SU-DHL-6 (cell line): ENCODE results near the gene PIK3CD.

Source experiments
- H2AFZ ChIP-seq: fragments of 200-600 bp; sonication (generic); 2 replicates; pipeline ENCODE4 v1.6.1; 2014; ENCODE audit warnings: low read depth, mild to moderate bottlenecking, moderate library complexity, mixed read lengths, antibody characterized with exemption, low read length; ENCODE audit not compliant: severe bottlenecking
- H3F3A ChIP-seq: fragments of 200-600 bp; shearing (Covaris generic); 2 replicates; pipeline ENCODE4 v1.6.0; 2016; ENCODE audit warnings: antibody characterized with exemption, mild to moderate bottlenecking; ENCODE audit not compliant: insufficient read depth
- H3K27ac ChIP-seq: fragments of 200-600 bp; sonication (generic); 2 replicates; pipeline ENCODE4 v1.5.1; 2016; ENCODE audit warnings: low read depth, mild to moderate bottlenecking, low read length, moderate library complexity, mixed read lengths
- H3K27me3 ChIP-seq: fragments of 200-600 bp; sonication (generic), shearing (Covaris generic); 2 replicates; pipeline ENCODE4 v1.6.0; 2014; ENCODE audit warnings: mild to moderate bottlenecking, low read length
- H3K36me3 ChIP-seq: fragments of 200-600 bp; sonication (generic); 2 replicates; pipeline ENCODE4 v1.6.1; 2014; ENCODE audit warnings: mild to moderate bottlenecking, low read length, mixed read lengths
- H3K4me2 ChIP-seq: fragments of 300-600, 200-600 bp; shearing (Covaris generic), sonication (generic); 2 replicates; pipeline ENCODE4 v1.6.0; 2014; ENCODE audit warnings: low read length, low read depth, mild to moderate bottlenecking; ENCODE audit not compliant: poor library complexity, severe bottlenecking
- H3K4me3 ChIP-seq: fragments of 200-600 bp; sonication (generic); 2 replicates; pipeline ENCODE4 v1.5.1; 2014; ENCODE audit warnings: antibody characterized with exemption, low read length, mild to moderate bottlenecking, mixed read lengths; ENCODE audit not compliant: insufficient read depth, poor library complexity, severe bottlenecking
- H3K79me2 ChIP-seq: fragments of 200-600 bp; sonication (generic); 2 replicates; pipeline ENCODE4 v1.6.1; 2014; ENCODE audit warnings: mild to moderate bottlenecking, low read length, moderate library complexity; ENCODE audit not compliant: insufficient read depth
- H3K9ac ChIP-seq: fragments of 200-600 bp; sonication (generic); 2 replicates; pipeline ENCODE4 v1.7.0; 2014; ENCODE audit warnings: mild to moderate bottlenecking, low read length
- H3K9me2 ChIP-seq: fragments of 200-600 bp; sonication (generic); replicated peaks from 2 replicates; pipeline ENCODE4 v1.6.1; 2014; ENCODE audit warnings: low read length; ENCODE audit not compliant: insufficient read depth
- H3K9me3 ChIP-seq: fragments of 200-600 bp; sonication (generic); 2 replicates; pipeline ENCODE4 v1.6.1; 2014; ENCODE audit warnings: low read length, mixed read lengths; ENCODE audit not compliant: insufficient read depth
- H4K20me1 ChIP-seq: fragments of 200-600 bp; sonication (generic); 2 replicates; pipeline ENCODE4 v1.6.1; 2014; ENCODE audit warnings: low read depth, mild to moderate bottlenecking, antibody characterized with exemption, low read length, moderate library complexity, mixed read lengths
- EZH2phosphoT487 ChIP-seq: fragments of 200-600 bp; sonication (generic), shearing (Covaris generic); conservative IDR thresholded peaks from 2 replicates; pipeline ENCODE4 v1.6.1; 2018; ENCODE audit warnings: mild to moderate bottlenecking, antibody characterized with exemption, low read length, moderate library complexity, mixed read lengths
- TF ChIP-seq, protein P1 (sequence below): fragments of 200-600 bp; sonication (generic); IDR thresholded peaks from one replicate; pipeline ENCODE4 v1.5.1; 2017; ENCODE audit warnings: antibody characterized with exemption, mild to moderate bottlenecking, low read length, moderate library complexity; ENCODE audit not compliant: insufficient read depth, poor library complexity, severe bottlenecking

PIK3CD gene

GRCh38 chr1:9603307-9603706, 48.2 kb upstream of the PIK3CD start:
- no peak overlapping the region for H3K9ac ChIP-seq
- H3K9me3 ChIP-seq, result no peaks in the 10 kb centered on the region
- no peaks in the 10 kb centered on the region for H4K20me1 ChIP-seq
- no peaks in the 10 kb centered on the region for H3K27me3 ChIP-seq
- H2AFZ ChIP-seq, result no peak overlapping the region
- no peak overlapping the region for H3K27ac ChIP-seq
- no peak overlapping the region for H3K4me3 ChIP-seq
- TF ChIP-seq, protein P1, sequence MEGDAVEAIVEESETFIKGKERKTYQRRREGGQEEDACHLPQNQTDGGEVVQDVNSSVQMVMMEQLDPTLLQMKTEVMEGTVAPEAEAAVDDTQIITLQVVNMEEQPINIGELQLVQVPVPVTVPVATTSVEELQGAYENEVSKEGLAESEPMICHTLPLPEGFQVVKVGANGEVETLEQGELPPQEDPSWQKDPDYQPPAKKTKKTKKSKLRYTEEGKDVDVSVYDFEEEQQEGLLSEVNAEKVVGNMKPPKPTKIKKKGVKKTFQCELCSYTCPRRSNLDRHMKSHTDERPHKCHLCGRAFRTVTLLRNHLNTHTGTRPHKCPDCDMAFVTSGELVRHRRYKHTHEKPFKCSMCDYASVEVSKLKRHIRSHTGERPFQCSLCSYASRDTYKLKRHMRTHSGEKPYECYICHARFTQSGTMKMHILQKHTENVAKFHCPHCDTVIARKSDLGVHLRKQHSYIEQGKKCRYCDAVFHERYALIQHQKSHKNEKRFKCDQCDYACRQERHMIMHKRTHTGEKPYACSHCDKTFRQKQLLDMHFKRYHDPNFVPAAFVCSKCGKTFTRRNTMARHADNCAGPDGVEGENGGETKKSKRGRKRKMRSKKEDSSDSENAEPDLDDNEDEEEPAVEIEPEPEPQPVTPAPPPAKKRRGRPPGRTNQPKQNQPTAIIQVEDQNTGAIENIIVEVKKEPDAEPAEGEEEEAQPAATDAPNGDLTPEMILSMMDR, result no peak
- TF ChIP-seq EZH2phosphoT487, result no peak
- H3K79me2 ChIP-seq, result no peaks in the 10 kb centered on the region
- H3K36me3 ChIP-seq, result no peaks in the 10 kb centered on the region
- H3K4me2 ChIP-seq, result no peak overlapping the region
- no peaks in the 10 kb centered on the region for H3K9me2 ChIP-seq
- H3F3A ChIP-seq, result no peaks in the 10 kb centered on the region

- no peaks in the 10 kb centered on the region for H4K20me1 ChIP-seq
- no peak overlapping the region for H2AFZ ChIP-seq
- H3K79me2 ChIP-seq, result no peaks in the 10 kb centered on the region
- no peaks in the 10 kb centered on the region for H3K9me2 ChIP-seq
- no peaks in the 10 kb centered on the region for H3F3A ChIP-seq
- no peak overlapping the region for H3K27ac ChIP-seq
- H3K9ac ChIP-seq, result no peak overlapping the region
- no peak overlapping the region for H3K4me3 ChIP-seq
- H3K36me3 ChIP-seq, result no peaks in the 10 kb centered on the region
- H3K27me3 ChIP-seq, result no peaks in the 10 kb centered on the region
- no peaks in the 10 kb centered on the region for H3K9me3 ChIP-seq
- H3K4me2 ChIP-seq, result no peak overlapping the region
- TF ChIP-seq, protein P1, result no peak
- no peak for TF ChIP-seq EZH2phosphoT487
Measured at GRCh38 chr1:9603766-9604753, 47.5 kb upstream of the PIK3CD start.

DNA sequence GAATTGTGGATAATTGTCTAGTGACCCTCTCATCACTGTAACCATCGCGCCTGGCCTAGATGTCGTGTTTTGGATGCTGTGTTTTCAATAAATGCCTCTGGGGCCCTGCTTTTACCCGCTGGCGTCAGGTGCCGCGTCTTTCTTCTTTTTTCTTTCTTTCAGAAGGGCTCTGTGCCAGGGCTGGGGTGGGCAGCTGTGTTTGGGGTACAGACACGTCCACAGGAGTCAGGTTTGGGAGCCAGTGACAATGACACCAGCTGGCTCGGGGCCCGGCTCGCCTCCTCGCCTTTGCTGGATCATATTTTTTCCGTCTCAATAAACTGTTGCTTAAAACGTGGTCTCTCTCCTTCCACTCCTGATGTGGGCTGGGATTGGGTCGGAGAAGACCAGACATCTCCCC, 46.7 kb upstream of the PIK3CD start:
- H4K20me1 ChIP-seq, result no peaks in the 10 kb centered on the region

More for the DNA sequence above, 46.7 kb upstream of the PIK3CD start:
- Histone ChIP-seq H3K9ac (no peak overlapping the region), H3K27ac (no peak overlapping the region), H3K9me2 (no peaks in the 10 kb centered on the region), H3K79me2 (no peaks in the 10 kb centered on the region), H2AFZ (no peak overlapping the region), H3K27me3 (no peaks in the 10 kb centered on the region), H3F3A (no peaks in the 10 kb centered on the region), H3K36me3 (no peaks in the 10 kb centered on the region), H3K4me2 (no peak overlapping the region), H3K4me3 (no peak overlapping the region), H3K9me3 (no peaks in the 10 kb centered on the region)
- TF ChIP-seq, protein P1, result no peak
- no peak for TF ChIP-seq EZH2phosphoT487
